22Rv1 (cell line): Measurements from ENCODE around the gene TMEM62.

Experiments used
- CTCF ChIP-seq: fragments of 450-650 bp; IDR thresholded peaks from 2 replicates; pipeline ENCODE4 v1.5.1; 2017; ENCODE audit warnings: mild to moderate bottlenecking
- ZFX ChIP-seq: fragments of 450-650 bp; IDR thresholded peaks from 2 replicates; pipeline ENCODE4 v1.6.1; 2017; ENCODE audit warnings: antibody characterized with exemption, borderline replicate concordance

GRCh38 chr15:43143203-43143941 is 10.0 kb downstream of the TMEM62 start:
- no peak for TF ChIP-seq CTCF
- no peak for TF ChIP-seq ZFX
